Measurements from ENCODE around the gene IRX1.

DNA sequence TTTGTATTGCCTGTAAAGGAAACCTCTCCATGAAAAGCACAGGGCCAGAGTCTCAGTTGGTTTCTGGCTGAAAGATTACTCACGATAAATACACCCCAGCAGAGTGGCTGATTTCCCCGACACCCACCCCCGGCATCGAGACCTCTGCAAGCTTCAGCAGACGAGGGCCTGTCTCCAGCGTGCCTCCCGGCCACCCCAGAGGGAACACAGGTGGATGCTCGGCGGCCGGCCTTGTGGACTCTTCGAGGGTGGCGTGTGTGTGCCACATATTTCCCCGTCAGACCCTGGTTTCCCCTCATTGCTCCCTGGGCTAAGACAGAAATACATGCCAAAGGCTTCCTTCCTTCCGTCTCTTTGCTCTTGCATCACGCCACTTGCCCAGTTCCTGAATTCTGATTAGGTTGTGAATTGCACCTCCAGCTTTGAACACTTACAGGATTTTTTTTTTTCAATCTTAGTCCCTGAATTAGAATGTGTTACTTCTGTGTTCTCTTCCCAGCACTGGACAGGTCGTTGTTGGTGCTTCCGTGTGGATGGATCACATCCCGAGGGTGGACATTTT is 13.6 kb downstream of the IRX1 start:
- TF ChIP-seq POLR2A (IDR thresholded peaks at IDR 0.05; ENCODE audit: low read length), result no peak
- TF ChIP-seq SREBF2 (IDR thresholded peaks at IDR 0.05), result no peak
- TF ChIP-seq, protein P1, sequence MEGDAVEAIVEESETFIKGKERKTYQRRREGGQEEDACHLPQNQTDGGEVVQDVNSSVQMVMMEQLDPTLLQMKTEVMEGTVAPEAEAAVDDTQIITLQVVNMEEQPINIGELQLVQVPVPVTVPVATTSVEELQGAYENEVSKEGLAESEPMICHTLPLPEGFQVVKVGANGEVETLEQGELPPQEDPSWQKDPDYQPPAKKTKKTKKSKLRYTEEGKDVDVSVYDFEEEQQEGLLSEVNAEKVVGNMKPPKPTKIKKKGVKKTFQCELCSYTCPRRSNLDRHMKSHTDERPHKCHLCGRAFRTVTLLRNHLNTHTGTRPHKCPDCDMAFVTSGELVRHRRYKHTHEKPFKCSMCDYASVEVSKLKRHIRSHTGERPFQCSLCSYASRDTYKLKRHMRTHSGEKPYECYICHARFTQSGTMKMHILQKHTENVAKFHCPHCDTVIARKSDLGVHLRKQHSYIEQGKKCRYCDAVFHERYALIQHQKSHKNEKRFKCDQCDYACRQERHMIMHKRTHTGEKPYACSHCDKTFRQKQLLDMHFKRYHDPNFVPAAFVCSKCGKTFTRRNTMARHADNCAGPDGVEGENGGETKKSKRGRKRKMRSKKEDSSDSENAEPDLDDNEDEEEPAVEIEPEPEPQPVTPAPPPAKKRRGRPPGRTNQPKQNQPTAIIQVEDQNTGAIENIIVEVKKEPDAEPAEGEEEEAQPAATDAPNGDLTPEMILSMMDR (IDR thresholded peaks at IDR 0.05), result no peak
- TF ChIP-seq CHD2 (IDR thresholded peaks at IDR 0.05; ENCODE audit: low read length, partially characterized antibody), result no peak
- no peak for TF ChIP-seq BHLHE40 (IDR thresholded peaks at IDR 0.05; ENCODE audit: low read depth, low read length)
- TF ChIP-seq JUN (IDR thresholded peaks at IDR 0.05), result no peak
